MM.1S (cell line): ENCODE data around the gene CAND2.

Experiments used
- EZH2 ChIP-seq: fragments of 300-600 bp; sonication (generic); optimal IDR thresholded peaks from 2 replicates; pipeline ENCODE3; 2017; ENCODE audit warnings: low read depth, mild to moderate bottlenecking, antibody characterized with exemption, low read length, mixed read lengths
- TF ChIP-seq, protein P1 (sequence below): fragments of 300-600 bp; sonication (generic); IDR thresholded peaks from 2 replicates; pipeline ENCODE4 v1.5.1; 2016; ENCODE audit warnings: antibody characterized with exemption, low read length, mixed read lengths

DNA sequence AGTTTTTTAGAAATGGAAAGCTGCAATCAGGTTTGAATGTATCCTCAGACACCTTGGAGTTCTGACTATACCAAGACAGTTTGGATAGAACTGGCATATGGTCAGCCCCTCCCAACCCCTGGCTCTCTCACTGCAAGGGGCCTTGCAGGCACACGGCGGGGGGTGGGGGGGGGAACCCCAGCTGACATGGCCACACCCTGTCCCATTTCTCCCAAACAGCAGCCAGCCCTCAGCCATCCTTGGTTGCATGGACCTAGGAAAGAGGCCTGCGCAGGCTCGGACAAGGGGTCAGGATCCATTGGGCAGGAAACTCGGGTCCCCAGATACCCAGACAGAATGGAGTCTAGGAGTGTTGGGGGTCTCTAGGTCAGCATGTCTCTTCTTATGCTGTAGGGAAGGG lies 14.5 kb downstream of the CAND2 start:
- TF ChIP-seq, protein P1, sequence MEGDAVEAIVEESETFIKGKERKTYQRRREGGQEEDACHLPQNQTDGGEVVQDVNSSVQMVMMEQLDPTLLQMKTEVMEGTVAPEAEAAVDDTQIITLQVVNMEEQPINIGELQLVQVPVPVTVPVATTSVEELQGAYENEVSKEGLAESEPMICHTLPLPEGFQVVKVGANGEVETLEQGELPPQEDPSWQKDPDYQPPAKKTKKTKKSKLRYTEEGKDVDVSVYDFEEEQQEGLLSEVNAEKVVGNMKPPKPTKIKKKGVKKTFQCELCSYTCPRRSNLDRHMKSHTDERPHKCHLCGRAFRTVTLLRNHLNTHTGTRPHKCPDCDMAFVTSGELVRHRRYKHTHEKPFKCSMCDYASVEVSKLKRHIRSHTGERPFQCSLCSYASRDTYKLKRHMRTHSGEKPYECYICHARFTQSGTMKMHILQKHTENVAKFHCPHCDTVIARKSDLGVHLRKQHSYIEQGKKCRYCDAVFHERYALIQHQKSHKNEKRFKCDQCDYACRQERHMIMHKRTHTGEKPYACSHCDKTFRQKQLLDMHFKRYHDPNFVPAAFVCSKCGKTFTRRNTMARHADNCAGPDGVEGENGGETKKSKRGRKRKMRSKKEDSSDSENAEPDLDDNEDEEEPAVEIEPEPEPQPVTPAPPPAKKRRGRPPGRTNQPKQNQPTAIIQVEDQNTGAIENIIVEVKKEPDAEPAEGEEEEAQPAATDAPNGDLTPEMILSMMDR = no peak
- TF ChIP-seq EZH2 = no peak
